ENCODE data around the gene FSTL4.
"Not testable (repeated sequence)": the region's sequence is repeated elsewhere in the genome, so short reads cannot be mapped to it uniquely, and the experiment has no call there.

Gene FSTL4

DNA sequence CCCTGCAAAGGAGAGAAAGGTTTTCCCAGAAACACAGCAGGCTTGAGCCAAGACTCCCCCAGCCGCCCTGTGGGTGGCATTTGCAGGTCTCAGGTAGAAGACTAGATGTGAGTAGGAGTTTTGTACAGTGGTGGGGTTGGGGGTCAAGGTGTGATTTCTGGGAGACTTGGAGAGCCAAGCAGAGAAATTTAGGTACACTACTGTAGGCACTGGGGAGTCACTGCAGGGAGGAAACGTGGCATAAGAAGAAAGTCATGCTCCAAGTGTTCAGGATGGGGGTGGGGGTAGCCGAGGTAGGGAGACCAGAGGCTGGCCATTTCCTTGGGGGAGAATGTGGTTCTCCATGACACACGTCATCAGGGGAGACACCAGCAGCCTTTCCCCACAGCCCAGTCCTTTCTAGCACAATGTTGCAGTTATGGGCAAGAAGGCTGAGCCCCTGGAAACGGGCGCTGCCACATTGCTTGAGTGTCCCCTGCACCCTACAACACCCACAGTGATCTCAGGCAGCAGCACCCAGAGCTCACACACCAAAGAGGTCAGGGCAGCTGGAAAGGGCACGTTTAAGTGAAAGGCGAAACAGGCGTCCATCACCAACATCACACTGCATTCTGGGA lies 210.5 kb downstream of the FSTL4 start:
- no peak for DNase-seq (ENCODE audit: low read depth)

DNA sequence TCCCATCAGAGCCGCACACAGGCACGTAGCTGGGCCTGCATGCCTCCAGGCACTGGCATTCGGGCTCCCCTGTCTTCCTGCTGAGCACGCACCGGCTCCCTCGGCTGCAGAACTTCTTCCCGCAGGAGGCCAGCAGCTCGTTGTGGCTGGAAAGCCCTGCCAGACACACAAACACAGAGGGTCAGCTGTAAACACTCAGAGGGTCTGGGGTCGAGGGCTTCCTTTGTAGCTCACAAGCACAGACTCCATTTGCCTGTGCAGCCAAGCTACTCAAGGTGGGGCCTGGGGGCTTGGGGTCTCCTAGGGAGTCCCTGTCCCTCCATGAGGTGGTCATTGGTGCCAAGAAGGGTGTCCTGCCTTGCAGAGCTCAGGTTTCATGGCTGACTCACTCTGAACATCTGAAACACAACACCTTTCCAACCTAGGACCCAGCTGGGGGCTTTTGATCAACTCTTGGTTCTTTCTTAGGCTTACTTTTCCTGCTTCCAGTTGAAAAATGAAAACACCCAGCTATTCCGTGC lies 211.4 kb downstream of the FSTL4 start:
- no peak for DNase-seq (ENCODE audit: low read depth)

DNA sequence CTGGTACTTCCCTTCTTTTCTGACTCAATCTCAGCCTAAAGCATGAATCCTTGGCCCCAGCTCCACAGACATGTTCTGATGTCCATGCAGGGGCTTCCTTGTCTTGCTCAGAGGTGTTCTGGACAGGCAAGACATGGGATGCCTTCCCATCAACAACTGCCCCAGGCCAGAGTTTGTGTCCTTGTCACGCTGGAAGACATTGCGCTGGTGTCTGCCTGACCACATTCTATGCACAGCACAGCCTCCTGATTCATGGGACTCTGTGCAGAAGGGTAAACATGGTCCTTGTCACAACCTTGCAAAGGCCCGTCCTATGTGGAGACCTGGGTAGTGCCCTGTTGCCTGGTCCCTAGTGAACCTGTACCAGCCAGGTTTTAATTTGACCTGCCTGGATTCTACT lies 212.2 kb downstream of the FSTL4 start:
- DNase-seq (ENCODE audit: low read depth) = no peak

DNA sequence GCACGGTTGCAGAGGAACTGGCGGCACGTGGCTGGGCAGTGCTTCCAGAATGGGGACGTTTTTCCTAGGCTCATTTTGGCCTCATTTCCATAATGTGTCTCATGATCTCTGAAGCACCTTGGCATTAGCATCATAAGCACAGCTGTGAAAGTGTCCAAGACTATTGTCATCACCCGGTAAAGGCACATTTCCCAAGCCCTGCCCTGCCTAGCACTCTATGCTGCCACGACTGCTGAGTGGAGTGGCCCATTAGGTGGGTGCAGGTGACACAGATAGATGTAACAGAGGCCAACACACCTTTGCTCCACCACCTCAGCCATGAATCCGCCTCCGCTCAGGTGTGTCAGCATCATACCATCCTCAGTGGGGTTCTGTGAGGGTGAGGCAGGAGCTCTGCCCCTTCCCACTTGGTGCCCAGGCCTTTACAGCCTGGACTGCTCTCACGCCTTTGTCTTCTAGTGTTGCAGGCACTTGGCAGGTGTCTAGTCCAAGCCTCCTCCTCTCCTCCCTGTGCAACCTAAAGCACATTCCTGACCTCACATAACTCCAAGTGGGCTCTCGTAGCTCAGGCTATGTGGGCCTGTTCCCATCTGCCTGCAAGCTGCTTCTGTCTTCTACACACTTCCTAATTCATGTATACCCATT lies 213.0 kb downstream of the FSTL4 start:
- no peak for DNase-seq (ENCODE audit: low read depth)

DNA sequence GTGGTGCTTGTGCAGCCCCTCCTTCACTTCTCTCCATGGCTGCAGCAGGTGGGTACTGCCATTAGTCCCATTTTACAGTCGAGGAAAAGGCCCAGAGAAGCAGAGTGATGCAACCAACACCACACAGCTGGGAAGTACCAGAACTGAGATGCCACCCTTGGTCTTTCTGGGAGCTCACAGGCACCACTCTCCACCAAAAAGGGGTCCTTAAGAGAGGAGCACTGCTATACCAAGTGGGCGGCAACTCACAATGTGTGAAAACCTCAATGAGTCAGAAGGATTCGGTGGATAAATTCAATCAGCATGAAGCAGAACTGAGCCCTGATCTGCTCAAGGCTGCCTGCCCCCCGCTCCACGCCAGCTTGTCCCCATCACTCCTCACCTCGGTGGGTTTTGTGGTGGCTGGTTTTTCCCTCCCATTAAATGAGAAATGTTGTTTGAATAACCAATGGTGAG lies 213.7 kb downstream of the FSTL4 start:
- DNase-seq (ENCODE audit: low read depth) = no peak

DNA sequence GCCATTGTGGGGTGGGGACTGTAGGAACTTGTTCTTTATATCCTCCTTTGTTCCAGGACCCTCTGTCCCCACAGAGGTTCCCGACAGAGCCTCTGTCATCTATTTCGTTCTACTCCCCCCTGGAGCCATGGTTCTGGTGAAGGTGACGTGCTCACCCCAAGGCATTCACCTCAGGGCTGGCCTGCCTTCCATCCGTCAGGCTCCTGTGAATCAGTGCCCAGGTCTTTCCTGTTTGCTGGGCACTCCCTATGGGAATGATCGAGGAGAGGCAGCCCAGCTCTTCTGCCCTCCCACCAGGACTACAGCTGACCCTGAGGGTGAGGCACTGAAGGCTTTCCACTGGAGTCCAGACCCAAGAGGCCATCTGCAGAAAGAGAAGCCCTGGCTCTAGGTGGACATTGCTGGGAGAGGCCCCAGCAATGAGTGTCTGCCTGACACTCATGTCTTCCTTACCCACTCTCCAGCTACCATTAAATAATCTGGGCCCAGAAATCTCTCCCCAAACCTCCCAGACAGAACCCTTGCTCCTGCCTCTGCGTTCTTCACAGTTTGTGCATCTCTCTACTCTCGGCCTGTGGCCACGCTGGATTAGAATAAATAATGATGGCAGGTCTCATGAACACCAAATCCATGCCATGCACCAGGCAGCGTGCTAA lies 214.2 kb downstream of the FSTL4 start:
- DNase-seq (ENCODE audit: low read depth) = no peak

DNA sequence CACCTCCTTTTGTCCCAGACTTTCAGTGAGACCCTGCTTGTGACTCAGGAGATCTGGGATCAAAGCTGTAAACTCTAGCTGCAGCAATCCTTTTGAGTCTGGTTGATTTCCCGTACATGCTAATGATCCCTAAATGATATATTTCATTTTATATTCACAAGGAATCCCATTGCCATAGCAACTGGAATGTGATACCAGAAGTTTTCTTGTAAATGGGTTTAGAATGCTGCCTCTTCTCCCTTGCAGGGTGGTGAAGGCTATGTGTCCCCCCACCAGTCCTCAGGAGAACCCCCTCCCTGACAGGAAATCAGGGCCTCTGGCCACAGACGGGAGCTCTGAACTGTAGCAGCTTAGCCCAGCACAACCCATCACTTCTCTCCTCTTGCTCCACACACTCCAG lies 215.0 kb downstream of the FSTL4 start:
- DNase-seq (ENCODE audit: low read depth) = no peak

DNA sequence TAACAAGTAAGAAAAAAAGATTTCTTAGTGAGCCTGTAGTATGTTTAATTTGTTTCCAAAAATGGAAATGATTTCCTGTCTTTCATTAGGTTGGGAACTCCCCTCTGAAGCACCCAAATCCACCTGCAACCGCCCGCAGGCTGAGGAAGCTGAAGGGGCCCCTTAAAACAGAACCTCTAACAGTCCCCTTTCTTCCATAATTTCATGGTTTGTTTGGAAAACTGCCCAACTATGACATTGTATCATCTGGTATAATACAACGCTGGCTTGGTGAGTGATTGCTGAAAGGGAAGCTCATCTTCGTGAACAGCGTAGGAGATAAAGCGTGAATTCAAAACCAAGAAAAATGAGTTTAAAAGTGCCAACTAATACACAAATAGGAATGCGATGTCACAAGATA lies 215.5 kb downstream of the FSTL4 start:
- DNase-seq (ENCODE audit: low read depth) = no peak

DNA sequence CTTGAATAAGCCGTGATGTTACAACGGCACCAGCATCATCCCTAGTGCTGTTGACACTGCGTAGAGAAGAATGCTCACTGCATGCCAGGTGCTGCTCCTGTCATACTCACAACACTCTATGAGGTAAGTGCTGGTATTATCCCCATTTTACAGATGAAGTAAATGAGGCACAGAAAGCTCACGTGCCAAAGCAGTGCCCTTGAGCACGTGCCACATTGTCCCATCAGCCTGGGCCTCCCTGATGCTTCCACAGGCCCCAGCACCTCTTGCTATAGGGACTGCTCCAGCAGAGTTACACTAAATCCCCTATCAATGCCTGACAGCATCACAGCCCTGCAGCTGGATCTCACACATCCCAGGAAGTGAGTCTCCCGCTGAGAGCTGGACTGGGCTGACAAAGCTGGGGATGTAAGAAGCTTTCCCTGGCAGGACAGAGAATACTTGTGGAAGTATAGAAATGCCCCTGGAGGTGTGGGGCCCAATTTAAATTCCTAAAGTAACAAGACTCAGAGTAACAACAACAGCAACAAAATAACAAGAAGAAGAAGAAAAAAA lies 216.1 kb downstream of the FSTL4 start:
- no peak for DNase-seq (ENCODE audit: low read depth)

DNA sequence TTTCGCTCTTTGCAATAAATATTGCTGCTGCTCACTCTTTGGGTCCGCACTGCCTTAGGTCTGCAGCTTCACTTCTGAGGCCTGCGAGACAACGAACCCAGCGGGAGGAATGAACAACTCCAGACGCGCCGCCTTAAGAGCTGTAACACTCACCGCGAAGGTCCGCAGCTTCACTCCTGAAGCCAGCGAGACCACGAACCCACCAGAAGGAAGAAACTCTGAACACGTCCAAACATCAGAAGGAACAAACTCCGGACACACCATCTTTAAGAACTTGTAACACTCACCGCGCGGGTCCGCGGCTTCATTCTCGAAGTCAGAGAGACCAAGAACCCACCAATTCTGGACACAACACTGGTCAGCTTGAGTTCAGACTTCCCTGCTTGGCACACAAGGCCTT lies 217.1 kb downstream of the FSTL4 start:
- not testable (repeated sequence) for DNase-seq (ENCODE audit: low read depth)

DNA sequence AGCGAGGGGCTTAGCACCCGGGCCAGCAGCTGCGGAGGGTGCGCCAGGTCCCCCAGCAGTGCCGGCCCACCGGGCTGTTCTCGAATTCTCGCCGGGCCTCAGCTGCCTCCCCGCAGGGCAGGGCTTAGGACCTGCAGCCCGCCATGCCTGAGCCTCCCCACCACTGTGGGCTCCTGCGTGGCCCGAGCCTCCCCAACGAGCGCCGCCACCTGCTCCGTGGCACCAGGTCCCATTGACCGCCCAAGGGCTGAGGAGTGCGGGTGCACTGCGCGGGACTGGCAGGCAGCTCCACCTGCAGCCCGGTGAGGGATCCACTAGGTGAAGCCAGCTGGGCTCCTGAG lies 217.9 kb downstream of the FSTL4 start:
- DNase-seq (ENCODE audit: low read depth) = not testable (repeated sequence)

DNA sequence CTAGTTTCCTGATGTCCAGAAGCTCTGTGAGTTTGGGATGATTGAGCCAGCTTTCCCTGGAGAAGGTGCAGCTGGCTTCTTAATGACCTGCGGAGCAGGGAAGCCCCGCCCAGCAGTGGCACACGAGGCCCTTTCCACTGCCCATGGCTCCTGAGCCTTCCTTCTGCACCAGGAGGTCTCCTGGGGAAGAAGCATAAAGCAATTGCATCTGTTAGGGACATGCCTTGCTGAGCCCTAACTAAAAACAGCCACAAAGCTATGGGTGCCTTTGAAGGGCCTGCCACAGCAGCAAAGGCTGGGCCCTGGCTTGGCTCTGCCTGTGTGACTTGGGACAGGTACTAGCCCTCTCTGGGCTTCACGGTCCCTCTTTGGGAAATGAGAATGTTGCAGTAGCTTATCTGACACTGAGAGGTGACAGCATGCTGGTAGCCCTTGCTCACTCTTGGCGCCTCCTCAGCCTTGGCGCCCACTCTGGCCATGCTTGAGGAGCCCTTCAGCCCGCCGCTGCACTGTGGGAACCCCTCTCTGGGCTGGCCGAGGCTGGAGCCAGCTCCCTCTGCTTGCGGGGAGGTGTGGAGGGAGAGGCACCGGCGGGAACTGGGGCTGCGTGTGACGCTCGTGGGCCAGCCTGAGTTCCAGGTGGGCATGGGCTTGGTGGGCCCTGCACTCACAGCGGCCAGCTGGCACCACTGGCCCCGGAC lies 218.4 kb downstream of the FSTL4 start:
- DNase-seq (ENCODE audit: low read depth) = no peak

DNA sequence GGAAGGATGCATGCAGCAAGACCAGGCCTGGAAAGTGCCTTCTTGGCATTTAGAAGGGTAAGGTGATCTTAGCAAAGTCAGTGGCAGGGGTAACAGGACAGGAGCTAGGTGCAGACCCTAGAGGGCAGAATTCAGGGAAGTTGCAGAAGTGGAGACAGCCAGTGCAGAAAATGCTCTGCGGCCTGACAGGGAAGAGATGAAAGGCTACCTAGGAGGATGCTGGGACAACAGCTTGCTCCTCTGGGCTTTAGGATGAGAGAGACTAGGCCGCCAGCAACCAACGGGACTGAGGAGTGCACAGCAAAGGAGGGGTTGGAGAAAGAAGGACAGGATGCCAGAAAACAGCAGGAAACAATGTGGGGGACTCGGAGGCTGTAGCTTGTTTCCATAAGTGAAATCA lies 219.9 kb downstream of the FSTL4 start:
- no peak for DNase-seq (ENCODE audit: low read depth)

DNA sequence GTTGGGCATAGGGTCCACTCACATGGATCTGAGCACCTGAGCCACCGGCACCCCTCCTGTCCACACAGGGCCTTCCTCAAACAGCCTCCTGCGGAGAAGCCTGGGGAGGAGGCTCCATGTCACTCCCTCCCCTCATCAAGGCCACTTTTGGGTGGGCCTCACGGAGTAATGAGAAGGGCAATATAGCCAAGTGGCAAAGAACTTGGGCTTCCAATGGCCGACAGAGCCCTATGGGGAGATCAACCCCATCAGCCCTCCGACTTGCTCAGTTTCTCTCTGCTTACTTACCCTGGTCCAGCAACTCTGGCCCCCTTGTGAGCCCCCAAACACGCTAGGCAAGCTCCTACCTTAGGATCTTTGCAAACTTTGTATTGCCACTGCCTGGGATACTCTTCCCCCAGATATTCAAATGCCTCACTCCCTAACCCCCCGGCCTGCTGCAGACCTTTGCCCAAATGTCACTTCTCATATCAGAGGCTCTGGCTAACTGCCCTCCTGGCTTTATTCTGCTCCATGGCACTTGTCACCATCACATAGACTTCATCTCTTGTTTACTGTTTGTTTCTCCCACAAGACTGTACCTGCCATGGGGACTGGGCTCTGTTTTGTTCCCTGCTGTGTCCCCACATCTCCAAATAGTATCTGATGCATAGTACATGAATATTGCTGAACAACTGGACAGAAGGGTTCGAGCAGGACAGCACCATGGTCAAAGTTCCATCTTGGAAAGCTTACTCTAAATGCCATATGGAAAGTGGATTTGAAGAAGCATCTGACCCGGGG lies 220.8 kb downstream of the FSTL4 start:
- DNase-seq (ENCODE audit: low read depth) = no peak

DNA sequence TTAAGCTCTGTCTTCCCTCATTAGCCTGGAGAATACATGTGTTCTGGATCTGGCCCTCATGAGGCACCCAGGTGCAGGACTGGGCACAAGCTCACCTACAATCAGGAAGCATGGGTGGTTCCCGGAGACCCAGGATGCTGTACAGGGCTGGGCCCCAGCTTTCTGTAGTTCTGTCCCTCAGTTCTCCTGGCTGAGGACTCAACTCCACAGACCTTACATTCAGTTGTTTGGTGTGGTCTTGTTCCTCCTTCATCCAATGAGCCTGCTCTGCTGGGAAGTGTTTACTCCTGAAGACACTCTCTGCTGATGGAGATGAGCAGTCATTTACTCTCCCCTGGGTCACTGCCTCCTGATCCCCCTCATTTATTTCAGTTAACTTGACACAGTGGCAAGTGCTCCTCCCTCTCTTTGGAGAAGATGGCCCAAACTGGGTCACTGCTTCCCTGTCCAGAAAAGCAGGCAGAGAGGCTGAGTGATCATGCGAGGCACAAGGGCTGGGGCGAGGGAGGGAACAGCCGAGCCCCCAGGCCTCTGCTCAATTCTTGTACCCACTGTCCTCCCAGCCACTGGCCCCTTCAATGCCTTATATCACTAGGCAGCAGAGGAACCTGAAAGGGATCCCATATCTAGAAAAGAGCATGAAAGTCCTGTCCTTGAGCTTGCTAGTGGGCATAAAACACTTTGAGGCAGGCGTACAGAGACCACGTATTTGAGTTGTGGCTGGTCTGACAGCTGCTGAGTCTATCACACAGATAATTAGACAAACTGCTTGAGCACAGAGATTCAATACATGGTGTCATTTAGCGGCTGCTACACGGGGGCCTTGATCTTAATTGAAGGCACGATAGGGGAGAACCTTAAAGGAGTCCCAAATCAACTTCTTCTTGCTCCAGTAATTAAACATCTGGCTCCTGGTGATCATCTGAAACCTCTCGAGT lies 221.7 kb downstream of the FSTL4 start:
- DNase-seq (ENCODE audit: low read depth) = no peak

DNA sequence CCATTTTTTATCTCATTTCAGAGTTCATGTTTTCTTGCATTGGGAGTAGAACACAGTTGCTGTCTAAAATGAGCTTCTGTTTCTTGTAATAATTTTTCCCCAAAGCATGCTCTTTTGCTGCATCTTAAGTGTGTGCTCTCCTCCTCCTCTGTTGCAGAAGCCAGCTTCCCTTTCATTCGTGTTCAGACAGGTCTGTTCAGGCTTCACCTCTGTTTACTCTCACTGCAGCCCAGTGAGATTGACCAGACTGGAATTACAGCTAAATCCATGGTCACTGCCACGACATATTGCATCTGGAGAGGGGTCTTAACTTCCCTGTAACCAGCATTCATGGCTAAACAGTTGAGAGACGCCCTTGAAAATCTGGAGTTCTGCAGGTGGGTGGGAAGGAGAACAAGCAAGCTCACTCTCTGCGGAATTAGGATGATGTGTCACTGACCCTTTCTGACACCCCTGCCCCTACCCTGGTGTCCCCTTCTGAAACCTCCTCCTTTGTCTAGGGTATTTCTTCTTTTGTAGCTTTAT lies 223.2 kb downstream of the FSTL4 start:
- no peak for DNase-seq (ENCODE audit: low read depth)

DNA sequence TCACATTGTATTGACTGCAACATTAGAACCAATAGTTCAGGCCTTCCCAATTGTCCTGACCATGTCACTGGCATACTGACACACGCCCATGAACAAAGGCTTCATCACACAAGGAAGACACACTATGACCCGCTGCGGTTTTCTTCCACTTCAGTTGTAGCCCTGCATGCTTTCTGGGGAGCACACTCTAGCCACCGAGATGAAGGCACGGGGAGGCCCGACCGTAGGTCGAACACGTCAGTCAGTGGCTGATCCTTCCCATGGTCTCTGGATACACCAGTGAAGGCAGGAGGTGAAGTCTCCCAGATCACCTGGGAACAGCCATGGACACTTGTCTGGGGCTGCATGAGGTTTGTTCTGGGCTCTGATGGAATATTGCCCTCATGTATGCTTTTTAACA lies 224.7 kb downstream of the FSTL4 start:
- no peak for DNase-seq (ENCODE audit: low read depth)

DNA sequence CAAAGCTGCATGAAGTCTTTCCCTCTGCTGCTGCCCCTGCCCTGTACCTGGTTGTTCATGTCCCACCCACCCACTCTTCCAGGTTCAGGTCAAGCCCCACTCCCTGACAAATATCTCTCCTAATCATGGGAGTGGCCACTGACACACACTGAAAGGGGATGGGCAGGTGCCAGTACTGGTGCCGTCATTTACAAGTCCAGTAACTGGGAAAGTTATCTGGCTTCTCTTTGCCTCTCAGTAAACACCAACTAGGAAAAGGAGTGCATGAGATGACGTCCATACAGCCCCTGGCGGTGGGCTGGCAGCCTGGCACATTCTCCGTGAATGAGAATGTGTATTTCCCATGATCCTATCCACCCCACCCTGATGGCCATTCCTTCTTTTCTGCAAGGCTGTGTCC lies 225.2 kb downstream of the FSTL4 start:
- DNase-seq (ENCODE audit: low read depth) = no peak

DNA sequence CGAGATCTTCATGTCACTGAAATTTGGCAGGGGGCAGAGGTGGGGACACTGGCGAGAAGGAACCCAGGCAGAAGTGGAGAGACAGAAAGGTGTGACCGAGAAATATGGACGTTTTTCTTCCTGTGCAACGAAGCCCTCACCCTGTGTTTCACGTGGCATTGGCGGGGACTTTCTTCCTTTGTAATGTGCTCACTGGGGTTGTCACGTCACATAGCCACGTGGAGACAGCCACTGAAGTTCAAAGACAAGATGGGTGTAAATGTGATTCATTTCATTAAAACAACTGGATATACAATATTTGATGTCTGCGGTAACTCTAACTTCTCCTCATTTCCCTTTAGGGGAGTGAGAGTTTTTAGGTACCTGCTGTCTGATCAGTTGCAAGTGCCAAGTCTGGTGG lies 225.7 kb downstream of the FSTL4 start:
- DNase-seq (ENCODE audit: low read depth) = no peak

DNA sequence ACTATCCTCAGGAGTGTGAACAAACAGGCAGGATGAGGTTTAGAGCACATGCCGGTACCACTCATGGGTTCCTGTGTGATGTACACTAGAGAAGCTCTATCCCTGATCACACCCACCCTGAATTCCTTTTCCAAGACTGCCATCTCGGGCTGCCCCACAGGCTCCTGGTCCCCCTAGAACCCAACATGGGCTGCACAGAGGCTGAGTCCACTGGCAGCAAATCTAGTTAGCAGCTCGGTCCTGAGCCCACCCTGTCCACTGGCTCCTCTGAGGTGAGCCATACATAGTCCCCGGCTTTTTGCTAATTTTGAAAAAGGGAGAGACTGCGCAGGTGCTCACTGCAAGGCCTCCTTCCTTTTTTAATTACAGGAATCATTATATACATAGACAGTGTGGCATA lies 227.0 kb downstream of the FSTL4 start:
- DNase-seq (ENCODE audit: low read depth) = no peak

All from stimulated activated CD8-positive, alpha-beta memory T cell treated with anti-CD3 and anti-CD28 coated beads, Interleukin-12 subunit alpha, Interleukin-12 subunit beta, amount 100 ng/mL, for 4 hours (primary cell).